HG03097 (cell line): ENCODE measurements around the gene PLAC8.
"Not testable (repeated sequence)": the region's sequence is repeated elsewhere in the genome, so short reads cannot be mapped to it uniquely, and the experiment has no call there.

ENCODE experiments used
- ATAC-seq: cut with Tn5 transposase; IDR thresholded peaks from one replicate; pipeline ENCODE4 v1.9.1; 2021; ENCODE audit not compliant: unreplicated experiment, low FRiP score

Gene PLAC8

DNA sequence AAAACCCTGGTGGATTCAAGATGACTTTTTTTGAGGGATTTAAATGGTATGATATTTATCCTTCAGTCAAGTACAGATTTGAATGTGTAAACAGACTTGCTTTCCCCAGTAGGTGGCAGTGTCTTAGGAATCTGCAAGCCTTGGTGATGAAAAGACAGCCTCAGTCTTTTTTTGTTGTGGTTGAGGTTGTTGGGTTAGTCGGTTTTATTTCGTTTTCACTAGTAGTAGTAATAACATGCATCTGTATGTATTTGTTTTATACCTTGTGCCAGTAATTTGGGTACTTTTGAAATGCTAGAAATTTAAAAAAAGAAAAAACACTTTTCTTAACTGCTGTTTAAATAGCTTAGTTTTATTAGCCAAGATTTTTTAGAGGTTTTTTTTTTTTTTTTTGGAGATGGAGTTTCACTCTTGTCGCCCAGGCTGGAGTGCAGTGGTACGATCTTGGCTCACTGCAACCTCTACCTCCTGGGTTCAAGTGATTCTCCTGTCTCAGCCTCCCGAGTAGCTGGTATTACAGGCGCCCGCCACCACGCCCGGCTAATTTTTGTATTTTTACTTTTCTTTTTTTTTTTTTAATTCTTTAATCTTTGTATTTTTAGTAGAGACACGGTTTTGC lies 40.3 kb downstream of the PLAC8 start:
- peak; percentile 59 for ATAC-seq

GRCh38 chr4:83071116-83071515 lies 43.4 kb downstream of the PLAC8 start:
- no peak for ATAC-seq

DNA sequence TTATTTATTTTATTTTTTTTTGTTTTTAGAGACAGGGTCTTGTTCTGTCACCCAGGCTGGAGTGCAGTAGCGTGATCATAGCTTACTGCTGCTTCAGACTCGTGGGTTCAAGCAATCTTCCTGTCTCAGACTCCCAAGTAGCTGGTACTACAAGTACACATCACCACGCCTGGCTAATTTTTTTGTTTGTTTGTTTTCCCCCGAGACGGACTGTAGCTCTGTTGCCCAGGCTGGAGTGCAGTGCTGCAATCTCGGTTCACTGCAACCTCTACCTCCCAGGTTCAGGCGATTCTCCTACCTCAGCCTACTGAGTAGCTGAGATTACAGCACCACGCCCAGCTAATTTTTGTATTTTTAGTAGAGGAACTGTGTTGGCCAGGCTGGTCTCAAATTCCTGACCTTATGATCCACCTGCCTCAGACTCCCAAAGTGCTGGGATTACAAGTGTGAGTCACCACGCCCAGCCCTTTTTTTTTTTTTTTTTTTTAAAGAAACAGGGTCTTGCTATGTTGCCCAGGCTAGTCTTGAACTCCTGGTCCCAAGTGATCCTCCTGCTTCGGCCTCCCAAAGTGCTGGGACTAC lies 47.4 kb downstream of the PLAC8 start:
- no peak for ATAC-seq

DNA sequence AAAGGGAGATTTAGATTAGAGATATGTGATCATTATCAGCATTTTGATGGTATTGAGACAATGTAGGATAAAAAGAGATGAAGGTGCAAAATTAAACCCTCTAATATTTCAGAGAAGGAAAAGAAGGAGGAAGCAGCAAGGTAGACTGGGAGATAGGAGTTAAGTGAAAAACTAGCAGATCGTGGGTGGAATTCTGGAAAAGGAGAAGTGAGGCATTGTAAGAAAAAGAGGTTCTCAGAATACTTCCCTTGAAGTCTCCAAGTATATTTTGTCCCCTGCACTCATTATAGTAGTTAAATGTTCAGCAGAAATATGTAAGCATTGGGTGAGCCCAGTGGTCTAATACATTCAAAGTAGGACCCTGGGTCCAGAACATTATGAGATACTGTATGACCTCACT lies 49.3 kb downstream of the PLAC8 start:
- ATAC-seq = no peak

DNA sequence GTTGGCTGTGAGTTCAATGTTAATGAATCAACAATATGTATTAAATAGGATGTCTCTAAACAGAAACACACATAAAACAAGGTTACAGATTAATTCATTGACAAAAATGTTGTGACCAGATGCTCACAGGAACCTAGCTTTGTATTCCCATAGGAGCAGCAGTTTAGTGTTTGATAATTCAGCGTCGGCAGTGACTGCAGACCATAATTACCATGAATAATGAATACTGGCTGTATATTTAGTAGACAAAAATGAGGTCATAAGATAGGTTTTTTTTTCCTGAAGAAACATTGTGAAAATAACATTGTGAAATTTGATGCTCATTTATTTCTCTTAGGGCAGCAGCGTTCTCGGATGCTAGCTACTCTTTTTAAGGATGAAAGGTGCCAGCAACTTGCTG lies 51.8 kb downstream of the PLAC8 start:
- ATAC-seq = no peak

GRCh38 chr4:83054928-83055327 lies 59.6 kb downstream of the PLAC8 start:
- ATAC-seq = no peak

DNA sequence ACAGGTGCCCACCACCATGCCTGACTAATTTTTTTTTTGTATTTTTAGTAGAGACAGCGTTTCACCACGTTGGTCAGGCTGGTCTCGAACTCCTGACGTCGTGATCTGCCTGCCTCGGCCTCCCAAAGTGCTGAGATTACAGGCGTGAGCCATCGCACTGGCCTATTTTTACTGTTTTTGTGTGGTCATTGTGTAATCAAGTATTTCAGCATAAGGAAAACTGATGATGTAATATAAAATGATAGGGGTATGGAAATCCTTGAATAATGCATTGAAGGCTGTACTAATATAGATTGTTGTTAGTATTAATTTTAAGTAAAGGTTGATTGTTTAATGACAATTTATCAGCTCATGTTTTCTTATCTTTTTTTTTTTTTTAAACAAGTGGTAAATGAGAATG lies 65.7 kb downstream of the PLAC8 start:
- not testable (repeated sequence) for ATAC-seq

DNA sequence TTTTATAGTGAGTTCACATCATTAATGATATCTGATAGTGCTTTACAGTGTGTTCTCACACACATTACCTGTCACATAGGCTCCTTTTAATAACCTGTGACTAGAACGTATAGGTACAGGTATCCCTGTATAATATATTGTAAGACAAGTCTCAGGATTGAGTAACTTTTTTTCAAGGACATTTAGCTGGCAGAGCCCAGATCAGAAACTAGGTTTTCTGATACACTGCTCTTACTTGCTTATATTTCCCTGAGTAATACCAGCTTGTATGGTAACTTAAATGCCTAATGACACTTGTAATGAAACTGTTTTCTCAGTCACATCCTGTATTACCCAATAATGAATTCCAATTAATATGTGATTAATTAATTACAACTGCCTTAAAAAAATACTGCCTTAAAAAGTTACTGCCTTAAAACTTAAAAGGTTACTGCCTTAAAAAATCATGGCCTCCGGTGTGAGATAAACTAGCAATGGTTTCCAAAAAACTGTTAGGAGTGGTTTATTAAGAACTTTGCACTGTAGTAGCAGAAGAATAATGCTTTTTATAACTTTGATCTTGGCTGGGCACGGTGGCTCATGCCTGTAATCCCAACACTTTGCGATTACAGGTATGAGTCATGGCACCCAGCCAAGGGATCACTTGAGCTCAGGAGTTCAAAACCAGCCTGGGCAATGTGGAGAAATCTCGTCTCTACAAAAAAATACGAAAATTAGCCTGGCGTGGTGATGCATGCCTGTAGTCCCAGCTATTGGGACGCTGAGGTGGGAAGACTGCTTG lies 67.6 kb downstream of the PLAC8 start:
- ATAC-seq = no peak

- no peak for ATAC-seq
Measured at GRCh38 chr4:83043801-83044407, 70.6 kb downstream of the PLAC8 start.

DNA sequence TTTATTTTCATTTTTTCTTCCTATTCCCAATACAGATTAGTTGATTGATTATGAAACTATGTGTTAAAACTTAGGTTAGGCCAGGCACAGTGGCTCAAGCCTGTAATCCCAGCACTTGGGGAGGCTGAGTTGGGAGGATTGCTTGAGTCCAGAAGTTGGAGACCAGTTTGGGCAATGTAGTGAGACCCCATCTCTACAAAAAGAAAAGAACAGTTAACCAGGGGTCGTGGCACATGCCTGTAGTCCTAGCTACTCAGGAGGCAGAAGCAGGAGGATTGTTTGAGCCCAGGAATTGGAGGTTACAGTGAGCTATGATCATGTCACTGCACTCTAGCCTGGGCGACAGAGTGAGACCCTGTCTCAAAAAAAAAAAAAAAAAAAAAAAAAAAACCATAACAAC lies 71.4 kb downstream of the PLAC8 start:
- not testable (repeated sequence) for ATAC-seq

- no peak for ATAC-seq
Measured at GRCh38 chr4:83040269-83040668, 74.3 kb downstream of the PLAC8 start.
